Inflammatory macrophage treated with lipopolysaccharide for 1 hour (primary cell): Measurements from ENCODE around the gene ARMC5.
"Not testable (repeated sequence)": the region's sequence is repeated elsewhere in the genome, so short reads cannot be mapped to it uniquely, and the experiment has no call there.

Source experiments
- DNase-seq, 2 donors: peaks; one replicate each; pipeline ENCODE4 v3.0.0-alpha.2; 2020 to 2022

ARMC5 gene

GRCh38 chr16:31458844-31459686 lies at the start of gene ARMC5:
Gene ARMC5, plus strand, starts transcription at chr16:31459501. Its CDS starts 24 bp downstream, at chr16:31459525.
- peak; percentile 96 to 97 for DNase-seq

DNA sequence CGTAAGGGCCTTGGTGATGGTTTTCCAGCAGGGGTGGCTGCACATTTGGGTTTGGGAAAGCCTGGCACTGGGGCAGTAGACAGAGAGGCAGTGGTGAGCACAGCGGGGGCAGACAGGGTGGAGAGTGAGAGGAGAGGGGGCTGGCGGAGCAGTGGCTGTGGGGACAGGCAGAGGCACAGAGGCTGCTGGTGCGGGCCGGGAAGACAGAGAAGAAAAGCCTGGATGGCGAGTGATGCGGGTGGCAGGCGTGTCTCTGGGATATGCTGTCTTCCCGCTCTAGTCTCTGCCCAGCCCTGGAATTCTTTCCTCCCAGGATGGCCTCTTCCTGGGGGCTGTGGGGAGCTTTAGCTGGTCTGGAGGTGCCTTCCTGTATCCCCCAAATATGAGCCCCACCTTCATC lies 49.2 kb upstream of the ARMC5 start:
- no peak for DNase-seq

DNA sequence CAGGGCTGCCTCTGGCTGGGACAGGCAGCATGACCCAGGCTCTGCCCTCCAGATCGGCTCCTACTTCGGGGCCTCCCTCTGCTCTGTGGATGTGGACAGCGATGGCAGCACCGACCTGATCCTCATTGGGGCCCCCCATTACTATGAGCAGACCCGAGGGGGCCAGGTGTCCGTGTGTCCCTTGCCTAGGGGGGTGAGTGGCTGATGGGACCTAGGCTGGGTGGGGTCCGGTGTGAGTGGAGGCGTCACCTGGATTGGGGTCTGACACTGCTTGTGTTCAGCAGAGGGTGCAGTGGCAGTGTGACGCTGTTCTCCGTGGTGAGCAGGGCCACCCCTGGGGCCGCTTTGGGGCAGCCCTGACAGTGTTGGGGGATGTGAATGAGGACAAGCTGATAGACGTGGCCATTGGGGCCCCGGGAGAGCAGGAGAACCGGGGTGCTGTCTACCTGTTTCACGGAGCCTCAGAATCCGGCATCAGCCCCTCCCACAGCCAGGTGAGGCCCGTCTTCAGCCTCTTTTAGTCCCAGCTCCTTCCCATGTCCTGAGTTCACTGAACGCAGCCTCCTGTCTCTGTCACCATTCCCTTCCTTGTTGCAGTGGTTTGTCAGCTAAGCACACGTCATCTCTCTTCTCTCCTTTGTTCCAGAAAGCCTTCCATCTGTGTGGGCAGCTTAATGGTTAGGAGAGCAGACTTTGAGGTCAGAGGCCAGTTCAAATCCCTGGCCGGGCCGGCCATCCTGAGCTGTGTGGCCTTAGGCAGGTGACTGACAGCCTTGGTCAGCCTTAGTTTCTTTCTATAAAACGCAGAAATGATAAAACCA lies 48.1 kb upstream of the ARMC5 start:
- no peak for DNase-seq

DNA sequence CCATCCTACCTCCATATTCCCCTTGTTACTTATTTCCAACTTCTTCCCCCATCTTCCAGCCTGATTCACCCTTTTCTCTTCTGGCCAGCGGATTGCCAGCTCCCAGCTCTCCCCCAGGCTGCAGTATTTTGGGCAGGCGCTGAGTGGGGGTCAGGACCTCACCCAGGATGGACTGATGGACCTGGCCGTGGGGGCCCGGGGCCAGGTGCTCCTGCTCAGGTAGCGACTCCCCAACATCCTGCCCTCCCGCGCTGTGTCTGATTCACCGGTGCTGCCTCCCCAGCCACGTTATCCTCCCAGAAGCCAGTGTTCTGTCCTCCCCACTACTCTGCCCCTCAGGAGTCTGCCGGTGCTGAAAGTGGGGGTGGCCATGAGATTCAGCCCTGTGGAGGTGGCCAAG lies 46.6 kb upstream of the ARMC5 start:
- no peak for DNase-seq

- DNase-seq, result peak; percentile 41 to 82
Measured at GRCh38 chr16:31413381-31413780, 45.9 kb upstream of the ARMC5 start.

DNA sequence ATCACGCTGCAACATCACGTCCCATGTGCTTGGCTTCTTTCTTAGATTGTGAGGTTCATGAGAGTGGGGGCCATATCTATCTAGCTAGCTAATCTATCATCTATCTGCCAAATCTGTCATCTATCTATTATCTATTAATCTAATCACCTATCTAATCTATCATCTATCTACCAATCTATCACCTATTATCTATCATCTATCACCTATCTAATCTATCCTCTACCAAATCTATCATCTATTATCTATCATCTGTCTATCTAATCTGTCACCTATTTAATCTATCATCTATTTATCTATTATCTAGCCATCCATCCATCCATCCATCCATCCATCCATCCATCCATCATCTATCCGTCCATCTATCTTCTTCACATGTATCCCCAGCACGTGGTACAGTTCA lies 45.4 kb upstream of the ARMC5 start:
- DNase-seq, result no peak

GRCh38 chr16:31414706-31415105 lies 44.6 kb upstream of the ARMC5 start:
- no peak for DNase-seq

DNA sequence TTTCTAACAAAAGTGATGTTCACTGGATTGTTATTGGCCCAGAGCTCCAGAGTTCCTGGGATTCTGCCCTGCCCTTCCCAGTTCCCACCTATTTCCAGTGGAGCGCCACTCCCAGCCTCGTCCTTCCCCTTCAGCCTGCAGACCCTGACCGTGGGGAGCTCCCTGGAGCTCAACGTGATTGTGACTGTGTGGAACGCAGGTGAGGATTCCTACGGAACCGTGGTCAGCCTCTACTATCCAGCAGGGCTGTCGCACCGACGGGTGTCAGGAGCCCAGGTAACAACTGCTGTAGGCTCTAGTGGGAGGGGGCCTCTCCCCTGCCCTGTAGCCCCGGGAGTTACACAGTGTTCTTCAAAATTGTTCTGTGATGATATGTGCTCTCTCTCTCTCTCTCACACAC lies 42.9 kb upstream of the ARMC5 start:
- no peak for DNase-seq

DNA sequence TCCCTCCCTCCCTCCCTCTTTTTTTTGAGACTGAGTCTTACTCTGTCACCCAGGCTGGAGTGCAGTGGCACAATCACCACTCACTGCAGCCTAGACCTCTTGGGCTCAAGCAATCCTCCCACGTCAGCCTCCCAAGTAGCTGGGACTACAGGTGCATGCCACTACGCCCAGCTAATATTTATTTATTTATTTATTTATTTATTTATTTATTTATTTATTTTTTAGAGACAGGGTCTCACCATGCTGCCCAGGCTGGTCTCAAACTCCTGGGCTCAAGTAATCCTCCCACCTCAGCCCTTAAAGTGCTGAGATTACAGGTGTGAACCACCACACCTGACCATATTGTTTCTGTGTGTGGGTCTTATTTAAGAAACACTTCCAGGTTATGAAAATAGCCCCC lies 42.3 kb upstream of the ARMC5 start:
- DNase-seq, result not testable (repeated sequence)

- DNase-seq, result no peak
Measured at GRCh38 chr16:31417916-31418315, 41.4 kb upstream of the ARMC5 start.

GRCh38 chr16:31420037-31420436 lies 39.3 kb upstream of the ARMC5 start:
- no peak for DNase-seq

GRCh38 chr16:31421587-31421986 lies 37.7 kb upstream of the ARMC5 start:
- no peak for DNase-seq

DNA sequence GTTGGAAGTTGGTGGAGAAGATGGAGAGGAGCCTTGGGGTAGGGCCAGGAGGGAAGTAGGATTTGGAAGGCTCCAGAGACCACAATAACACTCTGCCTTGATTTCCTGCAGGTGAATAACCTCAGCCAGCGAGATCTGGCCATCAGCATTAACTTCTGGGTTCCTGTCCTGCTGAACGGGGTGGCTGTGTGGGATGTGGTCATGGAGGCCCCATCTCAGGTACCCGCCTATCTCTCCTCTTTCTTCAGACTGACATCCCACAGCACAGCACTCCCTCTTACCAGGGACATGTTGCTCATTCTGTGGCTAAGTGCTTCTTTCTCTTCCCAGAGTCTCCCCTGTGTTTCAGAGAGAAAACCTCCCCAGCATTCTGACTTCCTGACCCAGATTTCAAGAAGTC lies 36.1 kb upstream of the ARMC5 start:
- no peak for DNase-seq

DNA sequence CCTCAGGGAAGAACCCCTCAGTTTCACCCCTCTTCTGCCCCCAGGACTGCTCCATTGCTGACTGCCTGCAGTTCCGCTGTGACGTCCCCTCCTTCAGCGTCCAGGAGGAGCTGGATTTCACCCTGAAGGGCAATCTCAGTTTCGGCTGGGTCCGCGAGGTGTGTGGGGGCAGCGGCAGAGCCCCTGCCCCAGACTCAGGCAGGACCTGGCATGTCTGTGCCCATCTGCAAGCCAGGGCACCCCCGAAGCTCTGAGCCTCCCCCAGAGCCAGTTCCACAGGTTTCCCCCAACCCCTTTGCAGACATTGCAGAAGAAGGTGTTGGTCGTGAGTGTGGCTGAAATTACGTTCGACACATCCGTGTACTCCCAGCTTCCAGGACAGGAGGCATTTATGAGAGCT lies 35.5 kb upstream of the ARMC5 start:
- DNase-seq, result no peak

GRCh38 chr16:31427441-31428278 lies 31.6 kb upstream of the ARMC5 start:
- peak; percentile 38 to 48 for DNase-seq

GRCh38 chr16:31428279-31428597 lies 31.1 kb upstream of the ARMC5 start, which contains the start of gene COX6A2:
Gene COX6A2, minus strand, starts transcription at chr16:31428360. Its CDS starts 35 bp downstream, at chr16:31428325.
- DNase-seq, result no peak

DNA sequence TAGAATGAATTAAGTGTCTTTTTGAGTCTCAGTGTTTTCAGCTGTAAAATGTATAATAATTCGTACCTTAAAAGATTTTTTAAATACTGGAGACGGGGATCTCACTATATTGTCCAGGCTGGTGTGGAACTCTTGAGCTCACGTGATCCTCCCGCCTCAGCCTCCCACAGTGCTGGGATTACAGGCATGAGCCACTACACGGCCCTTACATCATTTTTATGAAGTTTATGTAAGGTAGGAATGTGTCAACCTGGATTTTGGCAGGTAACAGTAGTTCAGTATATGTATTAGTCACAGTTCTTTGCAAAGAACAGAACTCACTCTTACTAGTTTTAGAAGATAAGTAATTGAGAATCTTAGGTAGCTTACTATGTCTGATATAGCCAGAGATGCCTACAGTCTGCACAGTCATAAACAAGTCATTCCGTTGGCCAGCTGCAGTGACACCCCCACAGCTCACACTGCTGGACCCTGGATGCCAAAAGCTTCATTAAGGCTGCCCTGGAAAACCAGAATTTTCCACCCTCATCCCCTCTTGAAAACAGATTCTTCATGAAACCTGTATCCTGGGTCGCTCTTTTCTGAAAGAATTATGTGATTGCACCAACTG lies 30.6 kb upstream of the ARMC5 start:
- no peak for DNase-seq

- DNase-seq, result no peak
Measured at GRCh38 chr16:31429314-31429713, 30.0 kb upstream of the ARMC5 start.

DNA sequence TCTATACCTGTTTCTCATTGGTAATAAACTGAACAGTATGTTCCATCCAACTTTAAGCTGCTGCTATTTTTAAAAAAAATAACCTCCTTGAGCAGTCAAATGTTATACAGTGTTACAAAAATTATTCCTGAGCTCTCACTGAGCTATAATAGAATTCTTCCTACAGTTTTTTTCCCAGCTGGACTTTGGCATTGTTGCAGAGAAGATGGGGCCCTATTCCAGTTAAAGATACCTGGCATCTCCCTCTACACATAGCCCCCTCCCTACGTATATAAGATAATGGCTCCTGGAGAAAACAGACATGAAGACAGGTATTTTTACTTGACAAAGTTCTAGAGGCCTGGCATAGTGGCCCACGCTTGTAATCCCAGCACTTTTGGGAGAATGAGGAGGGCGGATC lies 29.5 kb upstream of the ARMC5 start:
- no peak for DNase-seq

DNA sequence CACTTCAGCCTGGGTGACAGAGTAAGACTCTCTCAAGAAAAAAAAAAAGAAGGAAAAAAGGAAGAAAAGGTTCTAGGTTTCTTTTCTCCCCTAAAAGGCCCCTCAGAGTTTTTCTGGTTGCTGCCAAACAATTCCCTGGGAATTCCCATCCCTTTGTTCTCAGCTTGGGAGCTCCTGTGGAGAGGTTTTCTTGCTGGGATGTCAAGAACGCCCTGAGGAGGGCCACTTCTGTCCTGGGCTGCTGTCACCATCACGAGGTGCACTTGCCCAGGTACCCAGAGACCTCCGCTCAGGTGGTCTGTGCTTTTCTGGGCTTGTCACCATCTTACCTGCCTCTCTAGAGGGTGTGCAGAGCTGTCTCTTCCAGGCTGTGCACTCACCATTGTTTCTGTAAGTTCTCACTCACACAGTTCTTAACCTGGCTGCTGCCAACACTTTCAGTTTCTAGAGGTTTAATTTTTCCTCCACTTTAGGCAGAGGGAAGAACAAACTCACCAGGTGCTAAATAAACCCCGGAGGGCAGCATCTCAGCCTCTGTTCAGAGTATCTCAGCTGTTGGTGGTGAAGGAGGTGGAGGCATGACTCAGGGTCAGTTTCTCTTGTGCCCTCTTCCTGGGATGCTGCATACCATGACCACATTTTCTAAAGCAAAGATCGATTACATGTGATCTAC lies 28.8 kb upstream of the ARMC5 start:
- no peak for DNase-seq

- DNase-seq, result no peak
Measured at GRCh38 chr16:31435341-31436220, 23.7 kb upstream of the ARMC5 start.
